Measurements from ENCODE around the gene FERD3L. TPM values are rescaled to one million over a fixed set of nuclear protein-coding genes. Genes with fewer than 3 reads are reported as not detected.

Gene FERD3L
- total RNA-seq, 1 experiment from 2014 or later, result not detected

DNA sequence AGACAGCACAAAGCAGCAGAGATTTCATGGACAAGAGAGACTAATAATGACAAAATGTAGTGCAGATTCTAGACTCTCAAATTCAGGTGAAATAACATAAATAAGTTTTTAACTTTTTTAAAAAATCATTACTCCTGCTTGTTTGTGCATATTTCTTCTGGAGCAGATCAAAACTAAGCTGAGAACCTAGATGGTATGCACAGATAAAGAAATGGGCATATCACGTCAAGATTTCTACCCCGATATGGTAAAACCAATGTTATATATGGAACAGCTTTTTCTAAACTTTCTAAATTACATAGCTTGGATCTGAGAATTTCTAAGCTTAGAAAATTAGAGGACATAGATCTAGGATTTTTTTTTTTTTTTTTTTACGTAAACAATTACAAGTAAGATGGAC, 46.0 kb downstream of the FERD3L start:
- no peak for DNase-seq
- TF ChIP-seq, protein P1, sequence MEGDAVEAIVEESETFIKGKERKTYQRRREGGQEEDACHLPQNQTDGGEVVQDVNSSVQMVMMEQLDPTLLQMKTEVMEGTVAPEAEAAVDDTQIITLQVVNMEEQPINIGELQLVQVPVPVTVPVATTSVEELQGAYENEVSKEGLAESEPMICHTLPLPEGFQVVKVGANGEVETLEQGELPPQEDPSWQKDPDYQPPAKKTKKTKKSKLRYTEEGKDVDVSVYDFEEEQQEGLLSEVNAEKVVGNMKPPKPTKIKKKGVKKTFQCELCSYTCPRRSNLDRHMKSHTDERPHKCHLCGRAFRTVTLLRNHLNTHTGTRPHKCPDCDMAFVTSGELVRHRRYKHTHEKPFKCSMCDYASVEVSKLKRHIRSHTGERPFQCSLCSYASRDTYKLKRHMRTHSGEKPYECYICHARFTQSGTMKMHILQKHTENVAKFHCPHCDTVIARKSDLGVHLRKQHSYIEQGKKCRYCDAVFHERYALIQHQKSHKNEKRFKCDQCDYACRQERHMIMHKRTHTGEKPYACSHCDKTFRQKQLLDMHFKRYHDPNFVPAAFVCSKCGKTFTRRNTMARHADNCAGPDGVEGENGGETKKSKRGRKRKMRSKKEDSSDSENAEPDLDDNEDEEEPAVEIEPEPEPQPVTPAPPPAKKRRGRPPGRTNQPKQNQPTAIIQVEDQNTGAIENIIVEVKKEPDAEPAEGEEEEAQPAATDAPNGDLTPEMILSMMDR (conservative IDR thresholded peaks at IDR 0.05), result no peak
- Histone ChIP-seq H2AK5ac (ENCODE audit: insufficient read length, low read length) (no peak overlapping the region), H3K4me2 (ENCODE audit: insufficient read depth, insufficient read length, low read length) (no peak overlapping the region), H2BK120ac (ENCODE audit: low read depth, low read length, poor library complexity, severe bottlenecking) (no peak overlapping the region), H3K9me3 (ENCODE audit: control insufficient read depth, low read depth, low read length) (no peaks in the 10 kb centered on the region), H3K27me3 (ENCODE audit: insufficient read depth, low read length) (peaks cover 2% of the 10 kb centered on the region; the same call in 1 of the 2 replicates), H3T11ph (ENCODE audit: low read length) (no peak overlapping the region), H4K91ac (ENCODE audit: insufficient read length, low read depth, low read length) (no peak overlapping the region), H3K18ac (ENCODE audit: insufficient read length, low read depth, low read length) (no peak overlapping the region), H2BK15ac (ENCODE audit: low read depth, low read length) (no peak overlapping the region), H2BK20ac (ENCODE audit: low read depth, low read length, poor library complexity, severe bottlenecking) (no peak overlapping the region), H3K14ac (ENCODE audit: insufficient read depth, low read length) (no peak overlapping the region), H4K8ac (replicated peaks; ENCODE audit: insufficient read length, low read depth, low read length) (no peak overlapping the region), H2BK12ac (ENCODE audit: insufficient read length, low read depth, low read length) (no peak overlapping the region), H3K4me1 (ENCODE audit: insufficient read depth, low read length) (peaks cover 16% of the 10 kb centered on the region; the same call in 1 of the 2 replicates), H4K5ac (ENCODE audit: insufficient read length, low read depth, low read length) (no peak overlapping the region), H3K56ac (ENCODE audit: insufficient read length, low read depth, low read length) (no peak overlapping the region), H3K4ac (ENCODE audit: low read depth, low read length) (no peak overlapping the region), H2BK5ac (ENCODE audit: insufficient read length, low read length) (no peak overlapping the region), H3K27ac (ENCODE audit: insufficient read length, low read depth, low read length) (no peak overlapping the region), H3K79me1 (ENCODE audit: insufficient read depth, low read depth, low read length, poor library complexity, severe bottlenecking) (no peaks in the 10 kb centered on the region), H3K9ac (ENCODE audit: extremely low read depth, insufficient read length, low read length) (no peak overlapping the region), H3K23ac (ENCODE audit: insufficient read length, low read depth, low read length) (no peak overlapping the region), H3K79me2 (ENCODE audit: insufficient read depth, low read length) (no peaks in the 10 kb centered on the region), H2AFZ (ENCODE audit: low read length) (no peak overlapping the region), H3K23me2 (ENCODE audit: insufficient read length, low read depth, low read length, poor library complexity, severe bottlenecking) (no peaks in the 10 kb centered on the region), H4K20me1 (ENCODE audit: control insufficient read depth, insufficient read depth, insufficient read length) (no peaks in the 10 kb centered on the region)
- WGBS (ENCODE audit: extremely low coverage, insufficient read length, low lambda C conversion rate), result no CpG with 5 or more reads among the region's 3 CpGs
- no peaks in the 10 kb centered on the region for H3K36me3 Mint-ChIP-seq (ENCODE audit: insufficient read depth in 1 of 3, low read depth in 3 of 3)
- no peaks in the 10 kb centered on the region for H3K9me3 Mint-ChIP-seq
- H3K4me1 Mint-ChIP-seq, result peaks cover 17 to 21% of the 10 kb centered on the region in 2 experiments
- no peak overlapping the region for H3K27ac Mint-ChIP-seq
- H3K4me3 Mint-ChIP-seq, result no peak overlapping the region
- H3K27me3 Mint-ChIP-seq (ENCODE audit: low read depth), result peaks cover 37% of the 10 kb centered on the region

All from H9 (cell line).